Cardiac septum (tissue), 1 donor: ENCODE results near the gene PCDH18. TPM values are rescaled to one million over a fixed set of nuclear protein-coding genes. Genes with fewer than 3 reads are reported as not detected.
"Not testable (repeated sequence)": the region's sequence is repeated elsewhere in the genome, so short reads cannot be mapped to it uniquely, and the experiment has no call there.

Source experiments
- DNase-seq: peaks from one replicate; pipeline ENCODE4 v3.0.0-alpha.2; 2020; ENCODE audit warnings: low spot score
- intact Hi-C: fragments of 100-400 bp; cut with DNase I; formaldehyde crosslinking; loops from one replicate; pipeline ENCODE4 v1.14.0; 2022
- long read RNA-seq: library from polyadenylated mRNA; unstranded; transcript quantifications from one replicate; pipeline ENCODE4 v2.0.0, GENCODE V29; 2021
- total RNA-seq: library from RNA; stranded (reverse); fragmentation: NEBNext Ultra II Directional; extraction: Animal tissue kit (Norgen Biotek cat#: 25700); gene quantifications from one replicate; pipeline ENCODE4 v1.2.1, GENCODE V29; 2021
- donor health status: DM: no; HTN: no; CAD: no.

PCDH18 gene
- 4.9 TPM for total RNA-seq
- long read RNA-seq, partial matches to known transcripts: 2 of 2 reads
- long read RNA-seq, other reads (novel, unspliced or antisense): 0 of 2 reads

- DNase-seq: peak; percentile 90
- intact Hi-C loops: loop anchor here (5.0 to 10.0 kb wide), 2 partner anchors 157 to 240 kb away; no protein-coding TSS in a partner anchor
Measured at GRCh38 chr4:137531986-137532868, at the start of gene PCDH18. PCDH18 (minus strand) TSS chr4:137532494; CDS start chr4:137532088, 406 bp downstream.

GRCh38 chr4:137576446-137576845 lies 44.2 kb upstream of the PCDH18 start:
- no peak for DNase-seq
- intact Hi-C loops: no loop called here

GRCh38 chr4:137572647-137573046 lies 40.4 kb upstream of the PCDH18 start:
- intact Hi-C loops: no loop called here
- DNase-seq: no peak

DNA sequence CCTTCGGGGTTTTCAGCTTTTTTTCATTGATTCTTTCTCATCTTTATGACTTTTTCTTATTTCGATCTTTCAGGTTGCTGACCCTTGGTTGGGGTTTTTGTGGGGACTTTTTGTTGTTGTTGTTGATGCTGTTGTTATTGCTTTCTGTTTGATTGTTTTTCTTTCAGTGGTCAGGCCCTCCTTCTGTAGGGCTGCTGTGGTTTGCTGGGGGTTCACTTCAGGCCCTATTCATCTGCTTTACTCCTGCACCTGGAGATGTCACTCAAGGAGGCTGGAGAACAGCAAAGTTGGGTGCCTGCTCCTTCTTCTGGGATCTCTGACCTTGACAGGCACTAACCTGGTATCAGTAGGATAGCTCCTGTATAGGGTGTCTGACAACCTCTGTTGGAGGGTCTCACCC lies 39.9 kb upstream of the PCDH18 start:
- intact Hi-C loops: no loop called here
- DNase-seq: no peak

- DNase-seq: no peak
- intact Hi-C loops: no loop called here
Measured at GRCh38 chr4:137559801-137560200, 27.5 kb upstream of the PCDH18 start.

DNA sequence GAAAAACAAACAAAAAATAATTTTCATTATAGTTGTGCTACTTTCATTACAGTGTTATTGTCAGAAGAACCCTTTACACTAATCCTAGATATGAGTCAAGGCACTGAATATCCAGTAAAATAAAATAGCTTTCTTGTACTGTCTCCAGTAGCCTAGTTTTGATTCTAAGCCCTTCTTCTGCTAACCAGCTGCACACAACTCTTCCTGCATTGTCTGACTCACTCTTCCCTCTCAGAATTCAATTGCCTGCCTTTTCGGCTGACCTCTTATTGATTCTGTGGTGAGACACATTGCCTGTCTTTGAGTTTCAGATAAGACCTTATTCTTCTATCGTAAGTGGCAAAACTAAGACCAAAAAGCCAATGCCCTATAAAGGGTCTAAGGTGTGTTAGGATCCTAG lies 26.7 kb upstream of the PCDH18 start:
- no peak for DNase-seq
- intact Hi-C loops: no loop called here

DNA sequence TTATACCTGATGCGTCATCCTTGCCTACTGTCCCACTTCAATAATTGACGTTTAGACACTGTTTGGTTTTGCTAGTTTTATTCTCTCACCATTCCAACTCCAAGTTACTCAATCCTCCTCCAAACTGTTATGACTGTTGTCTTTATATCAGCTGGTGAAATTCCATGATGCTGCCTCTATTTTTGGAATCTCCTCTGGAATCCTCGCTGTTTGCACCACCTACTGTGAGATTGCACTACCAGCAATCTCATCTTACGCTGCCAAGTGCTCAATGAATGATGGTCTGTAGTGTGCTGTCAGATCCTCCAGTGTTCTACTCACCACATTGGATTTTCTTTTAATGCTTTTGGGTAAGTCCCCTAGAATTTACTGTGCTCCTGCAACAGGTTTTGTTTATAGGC lies 13.2 kb upstream of the PCDH18 start:
- DNase-seq: no peak
- intact Hi-C loops: no loop called here

GRCh38 chr4:137543648-137544047 lies 11.4 kb upstream of the PCDH18 start:
- DNase-seq: no peak
- intact Hi-C loops: no loop called here

- intact Hi-C loops: no loop called here
- no peak for DNase-seq
Measured at GRCh38 chr4:137543198-137543597, 10.9 kb upstream of the PCDH18 start.

DNA sequence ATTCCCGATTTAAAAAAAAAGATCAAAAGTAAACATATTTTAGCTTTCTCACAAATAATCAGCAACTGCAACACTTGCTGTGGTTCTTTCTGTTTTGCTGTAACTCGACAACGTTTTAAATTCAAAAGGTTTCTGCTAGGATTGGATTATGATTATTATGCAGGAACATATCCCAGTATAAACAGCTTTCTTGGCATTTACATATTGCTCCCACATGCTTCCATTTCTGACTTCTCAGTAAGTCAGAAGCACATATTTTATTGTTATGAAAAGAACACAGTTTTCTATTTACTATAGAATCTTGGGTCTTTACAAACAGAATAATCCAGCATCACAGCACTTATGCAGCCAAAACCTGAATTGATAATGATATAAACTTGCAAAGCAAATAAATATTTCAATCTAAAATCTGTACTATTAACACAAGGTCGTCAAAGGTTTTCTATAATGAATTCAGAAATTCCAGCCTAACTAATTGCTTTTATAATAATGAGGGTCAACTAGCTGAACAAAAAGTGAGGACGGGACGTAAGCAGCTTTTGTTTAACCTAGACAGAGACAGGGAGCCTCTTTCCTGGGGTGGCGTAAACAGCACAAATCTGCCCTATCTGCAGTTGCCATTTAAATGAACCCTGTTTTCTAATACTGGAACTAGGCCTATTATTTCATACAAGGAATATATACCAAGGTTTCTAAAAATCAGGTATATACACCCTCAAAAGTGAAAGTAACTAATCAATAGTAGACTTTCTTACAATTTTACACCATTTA lies 9.8 kb upstream of the PCDH18 start:
- intact Hi-C loops: no loop called here
- DNase-seq: no peak

- intact Hi-C loops: no loop called here
- DNase-seq: no peak
Measured at GRCh38 chr4:137541181-137541580, 8.9 kb upstream of the PCDH18 start.

- intact Hi-C loops: no loop called here
Measured at GRCh38 chr4:137540356-137540755, 8.1 kb upstream of the PCDH18 start.

DNA sequence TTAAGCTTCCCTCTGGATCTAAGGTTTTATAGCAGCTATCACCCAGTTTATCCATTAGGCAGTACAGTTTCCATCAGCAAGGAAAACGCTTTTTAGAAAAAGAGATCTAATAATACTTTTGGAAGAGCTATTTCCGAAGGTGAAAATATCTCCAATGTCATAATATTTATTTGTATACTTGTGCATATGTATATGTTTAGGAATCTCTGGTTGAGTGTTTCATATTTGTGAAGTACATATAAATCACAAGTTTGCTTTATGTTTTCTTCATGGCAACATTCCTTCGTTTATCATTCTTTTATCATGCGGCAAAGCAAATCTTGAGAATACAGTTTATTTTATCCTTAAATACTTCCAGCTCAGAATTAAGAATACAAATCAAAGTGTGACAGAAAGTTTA lies 6.2 kb upstream of the PCDH18 start:
- intact Hi-C loops: loop anchor here (10.0 kb wide), 1 partner anchor 164 kb away; no protein-coding TSS in a partner anchor
- DNase-seq: no peak

More at GRCh38 chr4:137540356-137540755, 8.1 kb upstream of the PCDH18 start:
- DNase-seq: no peak

DNA sequence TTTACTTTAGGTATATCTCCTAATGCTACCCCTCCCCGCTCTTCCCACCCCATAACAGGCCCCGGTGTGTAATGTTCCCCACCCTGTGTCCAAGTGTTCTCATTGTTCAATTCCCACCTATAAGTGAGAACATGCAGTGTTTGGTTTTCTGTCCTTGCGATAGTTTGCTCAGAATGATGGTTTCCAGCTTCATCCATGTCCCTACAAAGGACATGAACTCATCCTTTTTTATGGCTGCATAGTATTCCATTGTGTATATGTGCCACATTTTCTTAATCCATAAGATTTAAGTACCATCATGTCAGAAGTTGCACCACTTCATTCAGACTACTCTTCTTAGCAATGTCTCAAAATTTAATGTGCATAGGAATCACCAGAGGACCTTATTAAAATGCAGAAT lies 5.5 kb upstream of the PCDH18 start:
- intact Hi-C loops: loop anchor here (10.0 kb wide), 1 partner anchor 163 kb away; no protein-coding TSS in a partner anchor
- DNase-seq: not testable (repeated sequence)

GRCh38 chr4:137536789-137537561 lies 4.7 kb upstream of the PCDH18 start:
- intact Hi-C loops: loop anchor here (10.0 kb wide), 1 partner anchor 162 kb away; no protein-coding TSS in a partner anchor
- DNase-seq: no peak

DNA sequence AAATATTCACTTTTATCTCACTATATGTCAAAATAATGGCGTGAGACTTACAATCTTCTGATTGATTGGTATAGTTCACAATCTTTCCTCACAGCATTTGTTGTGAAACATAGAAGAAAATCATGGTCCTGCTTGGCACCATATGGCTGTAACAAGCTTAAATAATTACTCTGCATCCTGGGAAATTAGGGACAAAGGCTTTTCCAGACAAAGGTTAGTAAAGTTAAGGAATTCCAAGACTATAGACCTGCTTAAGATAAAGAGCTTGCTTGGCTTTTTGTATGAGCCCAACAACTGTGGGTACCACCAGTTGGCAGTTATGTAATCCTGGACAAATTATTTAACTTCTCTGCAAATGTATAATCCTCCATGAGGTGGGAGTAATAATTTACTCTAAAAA lies 3.4 kb upstream of the PCDH18 start:
- intact Hi-C loops: loop anchor here (10.0 kb wide), 1 partner anchor 161 kb away; no protein-coding TSS in a partner anchor
- DNase-seq: no peak

DNA sequence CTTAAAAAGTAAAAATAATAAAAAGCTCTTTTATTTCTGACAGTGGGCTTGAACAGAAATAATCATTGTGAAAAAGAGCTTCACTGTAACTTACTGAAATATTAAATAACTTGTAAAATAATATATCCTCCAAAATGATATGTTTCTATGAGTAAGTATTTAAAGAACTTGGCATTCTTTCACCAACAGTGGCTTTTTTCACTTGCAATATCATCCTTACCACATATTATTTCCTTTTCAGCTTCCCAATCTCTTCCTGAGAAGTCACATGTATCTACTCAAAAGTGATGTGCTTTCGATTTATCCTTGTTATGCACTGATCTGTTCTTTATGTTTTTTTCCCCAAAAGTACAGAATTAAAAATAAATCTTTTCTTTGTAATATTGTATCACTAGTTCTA lies 2.2 kb upstream of the PCDH18 start:
- intact Hi-C loops: loop anchor here (5.0 to 10.0 kb wide), 2 partner anchors 160 to 242 kb away; no protein-coding TSS in a partner anchor
- DNase-seq: no peak

DNA sequence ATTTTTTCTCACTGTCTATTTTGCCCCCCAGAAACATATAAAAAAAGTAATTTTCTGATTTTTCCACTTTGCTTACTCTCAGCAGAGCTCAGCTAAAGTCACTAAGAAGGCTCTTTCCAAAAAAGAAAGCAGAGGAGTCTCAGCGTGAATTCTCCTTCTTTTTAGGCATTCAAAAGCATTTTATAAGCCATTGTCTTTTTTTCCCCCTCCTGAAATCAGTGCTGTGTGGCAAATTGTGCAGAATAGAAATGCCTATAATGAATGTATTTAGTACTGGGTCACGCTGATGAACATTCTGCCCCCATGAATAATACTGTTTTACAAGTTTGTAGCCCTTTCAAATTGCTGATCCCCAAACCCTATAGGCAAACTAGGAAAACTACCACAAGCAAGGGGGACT lies 1.6 kb upstream of the PCDH18 start:
- intact Hi-C loops: loop anchor here (5.0 to 10.0 kb wide), 2 partner anchors 159 to 242 kb away; no protein-coding TSS in a partner anchor
- DNase-seq: no peak

- intact Hi-C loops: loop anchor here (5.0 to 10.0 kb wide), 2 partner anchors 158 to 241 kb away; no protein-coding TSS in a partner anchor
- no peak for DNase-seq
Measured at GRCh38 chr4:137532869-137533236, 559 bp upstream of the PCDH18 start.
